ENCODE results near the gene FHIT. TPM values are rescaled to one million over a fixed set of nuclear protein-coding genes. Genes with fewer than 3 reads are reported as not detected.
"Not testable (repeated sequence)": the region's sequence is repeated elsewhere in the genome, so short reads cannot be mapped to it uniquely, and the experiment has no call there.

The FHIT gene
- total and polyA plus RNA-seq, 4 donors: 2.6 to 21.3 (median 8.7) TPM

DNA sequence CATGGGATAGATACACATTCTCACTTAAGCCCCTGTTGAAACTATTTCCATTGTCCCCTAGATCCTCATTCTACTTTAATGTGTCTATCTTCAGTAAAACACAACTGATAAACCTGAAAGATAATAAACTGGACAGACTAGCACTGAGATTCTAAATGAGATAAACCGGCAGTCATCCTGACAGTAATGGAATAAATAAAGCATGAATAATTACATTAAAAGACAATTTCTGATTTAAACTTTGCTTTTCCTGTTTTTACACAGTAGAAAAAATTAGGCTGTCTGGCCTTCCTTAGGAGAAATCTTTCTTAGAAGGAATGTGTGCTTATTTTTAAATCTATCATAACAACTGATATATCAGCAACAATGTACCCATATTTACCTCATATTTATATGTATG is 232.4 kb downstream of the FHIT start:
- Histone ChIP-seq H3K9me3 (ENCODE audit: control insufficient read depth in 4 of 4, insufficient read depth in 3 of 4, low read length in 3 of 4) (no peaks in the 10 kb centered on the region), H3K4me1 (ENCODE audit: control insufficient read depth in 5 of 5, insufficient read depth in 5 of 5, low read length in 5 of 5) (peaks cover 0 to 16% (median 0%) of the 10 kb centered on the region in 5 donors), H3K4me3 (no peak overlapping the region), H3K9ac (ENCODE audit: insufficient read depth in 1 of 2, low read length in 2 of 2) (no peak overlapping the region), H3K27me3 (ENCODE audit: control insufficient read depth in 3 of 3, insufficient read depth in 3 of 3, low read length in 2 of 3) (no peaks in the 10 kb centered on the region), H3K36me3 (ENCODE audit: control insufficient read depth in 4 of 4, insufficient read depth in 4 of 4, low read length in 4 of 4) (no peaks in the 10 kb centered on the region), H3K27ac (ENCODE audit: low read depth in 1 of 2, low read length in 1 of 2) (no peak overlapping the region)
- 74 to 84% methylated on average over 1 of the region's 1 CpG for WGBS, 2 donors
- ATAC-seq (ENCODE audit: insufficient read depth, low FRiP score): no peak
- TF ChIP-seq, protein P1, sequence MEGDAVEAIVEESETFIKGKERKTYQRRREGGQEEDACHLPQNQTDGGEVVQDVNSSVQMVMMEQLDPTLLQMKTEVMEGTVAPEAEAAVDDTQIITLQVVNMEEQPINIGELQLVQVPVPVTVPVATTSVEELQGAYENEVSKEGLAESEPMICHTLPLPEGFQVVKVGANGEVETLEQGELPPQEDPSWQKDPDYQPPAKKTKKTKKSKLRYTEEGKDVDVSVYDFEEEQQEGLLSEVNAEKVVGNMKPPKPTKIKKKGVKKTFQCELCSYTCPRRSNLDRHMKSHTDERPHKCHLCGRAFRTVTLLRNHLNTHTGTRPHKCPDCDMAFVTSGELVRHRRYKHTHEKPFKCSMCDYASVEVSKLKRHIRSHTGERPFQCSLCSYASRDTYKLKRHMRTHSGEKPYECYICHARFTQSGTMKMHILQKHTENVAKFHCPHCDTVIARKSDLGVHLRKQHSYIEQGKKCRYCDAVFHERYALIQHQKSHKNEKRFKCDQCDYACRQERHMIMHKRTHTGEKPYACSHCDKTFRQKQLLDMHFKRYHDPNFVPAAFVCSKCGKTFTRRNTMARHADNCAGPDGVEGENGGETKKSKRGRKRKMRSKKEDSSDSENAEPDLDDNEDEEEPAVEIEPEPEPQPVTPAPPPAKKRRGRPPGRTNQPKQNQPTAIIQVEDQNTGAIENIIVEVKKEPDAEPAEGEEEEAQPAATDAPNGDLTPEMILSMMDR (IDR thresholded peaks at IDR 0.05; ENCODE audit: control extremely low read depth, extremely low read depth): no peak
- DNase-seq: no peak

DNA sequence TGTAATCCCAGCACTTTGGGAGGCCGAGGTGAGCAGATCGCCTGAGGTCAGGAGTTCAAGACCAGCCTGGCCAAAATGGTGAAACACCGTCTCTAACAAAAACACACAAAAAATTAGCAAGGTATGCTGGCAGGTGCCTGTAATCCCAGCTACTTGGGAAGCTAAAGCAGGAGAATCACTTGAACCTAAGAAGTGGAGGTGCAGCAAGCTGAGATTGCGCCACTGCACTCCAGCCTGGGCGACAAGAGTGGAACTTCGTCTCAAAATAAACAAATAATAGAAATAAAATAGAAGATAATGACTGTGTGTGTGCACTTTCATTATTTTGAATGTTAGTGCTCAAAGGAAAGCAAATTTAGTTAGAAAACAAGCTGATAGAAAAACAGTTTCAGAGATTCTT is 234.2 kb downstream of the FHIT start:
- not testable (repeated sequence) for ATAC-seq (ENCODE audit: insufficient read depth, low FRiP score); DNase-seq; H3K9ac ChIP-seq (ENCODE audit: insufficient read depth in 1 of 2, low read length in 2 of 2); H3K27ac ChIP-seq (ENCODE audit: low read depth in 1 of 2, low read length in 1 of 2); H3K27me3 ChIP-seq (ENCODE audit: control insufficient read depth in 3 of 3, insufficient read depth in 3 of 3, low read length in 2 of 3); H3K9me3 ChIP-seq (ENCODE audit: control insufficient read depth in 4 of 4, insufficient read depth in 3 of 4, low read length in 3 of 4); H3K36me3 ChIP-seq (ENCODE audit: control insufficient read depth in 4 of 4, insufficient read depth in 4 of 4, low read length in 4 of 4); H3K4me3 ChIP-seq
- 71 to 84% methylated on average over 6 of the region's 6 CpGs for whole genome bisulfite sequencing, 2 donors
- peaks cover 0 to 16% (median 0%) of the 10 kb centered on the region in 5 donors for H3K4me1 ChIP-seq (ENCODE audit: control insufficient read depth in 5 of 5, insufficient read depth in 5 of 5, low read length in 5 of 5)

DNA sequence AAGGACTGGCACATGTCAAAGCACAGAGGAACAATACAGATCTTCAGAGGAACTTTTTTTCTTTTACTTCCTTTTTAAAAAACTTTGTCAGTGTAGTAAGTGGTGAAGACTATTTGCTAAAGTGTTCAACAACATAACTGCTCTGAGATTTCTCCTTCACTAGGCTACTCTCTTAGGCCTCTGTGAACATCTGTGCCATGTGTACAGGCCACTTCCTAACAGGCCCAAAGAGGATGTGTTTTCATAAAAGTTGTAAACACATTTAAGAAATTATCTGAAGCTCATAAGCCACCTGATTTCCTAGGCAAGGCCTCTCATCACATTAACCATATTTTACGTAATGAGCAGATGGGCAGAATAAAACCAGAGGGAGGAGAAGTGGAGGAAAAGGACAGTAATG is 235.4 kb downstream of the FHIT start:
- ATAC-seq (ENCODE audit: insufficient read depth, low FRiP score) (no peak), DNase-seq (no peak)
- Histone ChIP-seq H3K4me3 (no peak overlapping the region), H3K36me3 (ENCODE audit: control insufficient read depth in 4 of 4, insufficient read depth in 4 of 4, low read length in 4 of 4) (no peaks in the 10 kb centered on the region), H3K27ac (ENCODE audit: low read depth in 1 of 2, low read length in 1 of 2) (no peak overlapping the region), H3K9ac (ENCODE audit: insufficient read depth in 1 of 2, low read length in 2 of 2) (no peak overlapping the region), H3K9me3 (ENCODE audit: control insufficient read depth in 4 of 4, insufficient read depth in 3 of 4, low read length in 3 of 4) (no peaks in the 10 kb centered on the region), H3K27me3 (ENCODE audit: control insufficient read depth in 3 of 3, insufficient read depth in 3 of 3, low read length in 2 of 3) (no peaks in the 10 kb centered on the region), H3K4me1 (ENCODE audit: control insufficient read depth in 5 of 5, insufficient read depth in 5 of 5, low read length in 5 of 5) (peaks cover 0 to 16% (median 0%) of the 10 kb centered on the region in 5 donors)
- TF ChIP-seq, protein P1 (IDR thresholded peaks at IDR 0.05; ENCODE audit: control extremely low read depth, extremely low read depth): no peak
- 36 to 76% methylated on average over 1 of the region's 1 CpG for WGBS, 2 donors

DNA sequence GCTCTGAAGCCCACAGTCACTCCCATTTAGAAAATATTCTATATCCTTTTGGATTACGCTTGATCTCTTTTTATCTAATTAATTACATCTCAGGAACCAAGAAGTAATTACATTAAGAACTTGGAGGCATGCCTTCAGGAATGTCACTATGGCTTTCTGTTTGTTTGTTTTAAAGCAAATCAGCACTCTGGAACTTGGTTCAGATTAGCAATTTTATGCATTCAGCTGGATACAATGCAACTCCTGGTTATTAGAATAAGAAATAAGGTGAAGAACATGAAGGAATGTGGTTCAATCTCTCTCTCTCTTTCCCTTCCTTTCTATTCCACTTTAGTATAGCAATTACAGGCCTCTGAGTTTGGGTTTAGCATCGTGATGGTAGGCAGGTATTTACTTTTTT is 235.8 kb downstream of the FHIT start:
- no peaks in the 10 kb centered on the region for H3K27me3 ChIP-seq (ENCODE audit: control insufficient read depth in 3 of 3, insufficient read depth in 3 of 3, low read length in 2 of 3)
- peaks cover 0 to 16% (median 0%) of the 10 kb centered on the region in 5 donors for H3K4me1 ChIP-seq (ENCODE audit: control insufficient read depth in 5 of 5, insufficient read depth in 5 of 5, low read length in 5 of 5)
- DNase-seq (no peak), ATAC-seq (ENCODE audit: insufficient read depth, low FRiP score) (no peak)
- H3K36me3 ChIP-seq (ENCODE audit: control insufficient read depth in 4 of 4, insufficient read depth in 4 of 4, low read length in 4 of 4): no peaks in the 10 kb centered on the region
- no peak overlapping the region for H3K27ac ChIP-seq (ENCODE audit: low read depth in 1 of 2, low read length in 1 of 2)
- no peak overlapping the region for H3K9ac ChIP-seq (ENCODE audit: insufficient read depth in 1 of 2, low read length in 2 of 2)
- WGBS, 2 donors: 69 to 80% methylated on average over 2 of the region's 2 CpGs
- H3K4me3 ChIP-seq: no peak overlapping the region
- no peaks in the 10 kb centered on the region for H3K9me3 ChIP-seq (ENCODE audit: control insufficient read depth in 4 of 4, insufficient read depth in 3 of 4, low read length in 3 of 4)
- TF ChIP-seq, protein P1 (IDR thresholded peaks at IDR 0.05; ENCODE audit: control extremely low read depth, extremely low read depth): no peak

Data from lung (tissue), 12 donors.